Measurements from ENCODE around the gene FOXP1. TPM values are rescaled to one million over a fixed set of nuclear protein-coding genes. Genes with fewer than 3 reads are reported as not detected.

The FOXP1 gene
- total RNA-seq, 1 experiment from 2014 or later = 75.3 TPM

GRCh38 chr3:71028802-71029201 is 554.7 kb downstream of the FOXP1 start:
- Histone ChIP-seq H2AFZ (ENCODE audit: low read length) (no peak overlapping the region), H3K56ac (ENCODE audit: insufficient read length, low read depth, low read length) (no peak overlapping the region), H4K20me1 (ENCODE audit: control insufficient read depth, insufficient read depth, insufficient read length) (no peaks in the 10 kb centered on the region), H3K23me2 (ENCODE audit: insufficient read length, low read depth, low read length, poor library complexity, severe bottlenecking) (no peaks in the 10 kb centered on the region), H4K8ac (replicated peaks; ENCODE audit: insufficient read length, low read depth, low read length) (no peak overlapping the region), H3K27ac (ENCODE audit: insufficient read length, low read depth, low read length) (no peak overlapping the region), H3K18ac (ENCODE audit: insufficient read length, low read depth, low read length) (no peak overlapping the region), H3K79me2 (ENCODE audit: insufficient read depth, low read length) (no peaks in the 10 kb centered on the region), H2AK5ac (ENCODE audit: insufficient read length, low read length) (no peak overlapping the region), H2BK20ac (ENCODE audit: low read depth, low read length, poor library complexity, severe bottlenecking) (no peak overlapping the region), H3K23ac (ENCODE audit: insufficient read length, low read depth, low read length) (no peak overlapping the region), H2BK12ac (ENCODE audit: insufficient read length, low read depth, low read length) (no peak overlapping the region), H3K4ac (ENCODE audit: low read depth, low read length) (no peak overlapping the region), H2BK5ac (ENCODE audit: insufficient read length, low read length) (no peak overlapping the region), H3K9ac (ENCODE audit: extremely low read depth, insufficient read length, low read length) (no peak overlapping the region), H3K27me3 (ENCODE audit: insufficient read depth, low read length) (no peaks in the 10 kb centered on the region), H2BK15ac (ENCODE audit: low read depth, low read length) (no peak overlapping the region), H2BK120ac (ENCODE audit: low read depth, low read length, poor library complexity, severe bottlenecking) (no peak overlapping the region), H4K91ac (ENCODE audit: insufficient read length, low read depth, low read length) (no peak overlapping the region), H3T11ph (ENCODE audit: low read length) (no peak overlapping the region), H3K4me1 (ENCODE audit: insufficient read depth, low read length) (peaks cover 2% of the 10 kb centered on the region; the same call in 1 of the 2 replicates), H4K5ac (ENCODE audit: insufficient read length, low read depth, low read length) (no peak overlapping the region), H3K79me1 (ENCODE audit: insufficient read depth, low read depth, low read length, poor library complexity, severe bottlenecking) (no peaks in the 10 kb centered on the region), H3K4me2 (ENCODE audit: insufficient read depth, insufficient read length, low read length) (no peak overlapping the region), H3K14ac (ENCODE audit: insufficient read depth, low read length) (no peak overlapping the region), H3K9me3 (ENCODE audit: control insufficient read depth, low read depth, low read length) (no peaks in the 10 kb centered on the region)
- no peaks in the 10 kb centered on the region for H3K27me3 Mint-ChIP-seq (ENCODE audit: low read depth)
- peaks cover 4 to 7% of the 10 kb centered on the region in 2 experiments; a peak in 4 of 5 replicates for H3K9me3 Mint-ChIP-seq
- peaks cover 24 to 26% of the 10 kb centered on the region in 2 experiments for H3K4me1 Mint-ChIP-seq
- DNase-seq = no peak
- no peak overlapping the region; a peak in 1 of 7 replicates for H3K27ac Mint-ChIP-seq
- no CpG with 5 or more reads among the region's 7 CpGs for WGBS (ENCODE audit: extremely low coverage, insufficient read length, low lambda C conversion rate)
- H3K36me3 Mint-ChIP-seq (ENCODE audit: insufficient read depth in 1 of 3, low read depth in 3 of 3) = peaks cover 9 to 15% (median 12%) of the 10 kb centered on the region in 3 experiments; a peak in 6 of 7 replicates
- H3K4me3 Mint-ChIP-seq = no peak overlapping the region; a peak in 1 of 5 replicates
- TF ChIP-seq CTCF (conservative IDR thresholded peaks at IDR 0.05) = no peak

Data from H9 (cell line).